Measurements from ENCODE around the gene PRKD3.
A peak's percentile ranks its signal among the peaks of the same experiment; 100 is the strongest.

DNA sequence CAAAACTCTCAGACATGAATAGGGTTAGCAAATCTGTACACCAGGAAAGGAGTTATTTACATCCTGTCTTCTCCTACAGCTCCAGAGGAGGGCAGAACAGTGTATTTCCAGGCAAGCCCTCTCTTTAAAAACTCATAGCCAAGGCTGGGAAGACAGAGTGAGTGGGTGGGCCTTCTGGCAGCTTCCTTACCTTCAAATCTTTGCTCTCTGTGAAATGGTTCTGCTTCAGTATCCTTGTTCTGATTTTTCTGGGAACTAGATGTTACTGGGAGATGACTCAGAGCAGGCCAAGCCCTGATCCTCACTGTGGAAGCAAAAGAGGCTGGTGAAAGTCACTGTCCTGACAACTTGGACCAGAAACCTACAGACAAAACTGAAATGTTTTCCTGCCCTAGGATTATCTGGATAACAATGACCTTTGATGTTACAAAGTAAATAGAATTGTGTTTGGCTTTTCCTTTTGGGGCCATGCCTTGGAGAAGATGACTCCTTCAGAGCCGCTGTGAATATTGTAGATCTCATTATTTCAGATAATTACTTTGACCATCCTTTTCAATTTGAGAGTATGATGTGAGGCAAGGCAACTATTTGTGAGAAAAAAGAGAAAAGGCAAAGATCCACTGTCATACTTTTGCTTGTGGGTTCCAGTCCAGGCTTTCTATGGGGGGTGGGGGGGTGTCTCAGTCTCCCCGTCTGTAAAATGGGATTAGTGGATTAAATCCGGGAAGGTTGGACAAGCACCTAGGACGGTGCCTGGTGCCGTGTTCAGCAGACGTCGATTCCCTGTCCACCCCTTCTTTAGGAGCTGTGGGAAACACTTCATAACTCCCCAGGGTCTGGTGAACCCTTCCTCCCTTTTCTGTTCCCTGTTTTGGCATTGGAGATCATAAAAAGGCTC lies 19.2 kb upstream of the PRKD3 start:
- TF ChIP-seq, protein P1, sequence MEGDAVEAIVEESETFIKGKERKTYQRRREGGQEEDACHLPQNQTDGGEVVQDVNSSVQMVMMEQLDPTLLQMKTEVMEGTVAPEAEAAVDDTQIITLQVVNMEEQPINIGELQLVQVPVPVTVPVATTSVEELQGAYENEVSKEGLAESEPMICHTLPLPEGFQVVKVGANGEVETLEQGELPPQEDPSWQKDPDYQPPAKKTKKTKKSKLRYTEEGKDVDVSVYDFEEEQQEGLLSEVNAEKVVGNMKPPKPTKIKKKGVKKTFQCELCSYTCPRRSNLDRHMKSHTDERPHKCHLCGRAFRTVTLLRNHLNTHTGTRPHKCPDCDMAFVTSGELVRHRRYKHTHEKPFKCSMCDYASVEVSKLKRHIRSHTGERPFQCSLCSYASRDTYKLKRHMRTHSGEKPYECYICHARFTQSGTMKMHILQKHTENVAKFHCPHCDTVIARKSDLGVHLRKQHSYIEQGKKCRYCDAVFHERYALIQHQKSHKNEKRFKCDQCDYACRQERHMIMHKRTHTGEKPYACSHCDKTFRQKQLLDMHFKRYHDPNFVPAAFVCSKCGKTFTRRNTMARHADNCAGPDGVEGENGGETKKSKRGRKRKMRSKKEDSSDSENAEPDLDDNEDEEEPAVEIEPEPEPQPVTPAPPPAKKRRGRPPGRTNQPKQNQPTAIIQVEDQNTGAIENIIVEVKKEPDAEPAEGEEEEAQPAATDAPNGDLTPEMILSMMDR (conservative IDR thresholded peaks at IDR 0.05; ENCODE audit: low read depth, low read length) = peak; percentile 46
- TF ChIP-seq EZH2 (IDR thresholded peaks at IDR 0.05; ENCODE audit: low read length, unreplicated experiment) (no peak), EZH2phosphoT487 (IDR thresholded peaks at IDR 0.05; ENCODE audit: borderline replicate concordance, low read length) (no peak)
